T-helper 22 cell (primary cell): ENCODE measurements around the gene NAA40.
A peak's percentile ranks its signal among the peaks of the same experiment; 100 is the strongest.
"Not testable (repeated sequence)": the region's sequence is repeated elsewhere in the genome, so short reads cannot be mapped to it uniquely, and the experiment has no call there.

Experiments used
- DNase-seq: peaks from one replicate; pipeline ENCODE4 v3.0.0-alpha.2; 2020; ENCODE audit warnings: low read depth

NAA40 gene

GRCh38 chr11:63939397-63939891 lies 642 bp downstream of the NAA40 start:
- no peak for DNase-seq

- no peak for DNase-seq
Measured at GRCh38 chr11:63940786-63941185, 2.0 kb downstream of the NAA40 start.

- no peak for DNase-seq
Measured at GRCh38 chr11:63941901-63942300, 3.1 kb downstream of the NAA40 start.

GRCh38 chr11:63942803-63943202 lies 4.0 kb downstream of the NAA40 start:
- no peak for DNase-seq

GRCh38 chr11:63944987-63945386 lies 6.2 kb downstream of the NAA40 start:
- DNase-seq = no peak

GRCh38 chr11:63945477-63946163 lies 6.8 kb downstream of the NAA40 start:
- DNase-seq = no peak

GRCh38 chr11:63951779-63952536 lies 13.2 kb downstream of the NAA40 start:
- no peak for DNase-seq

- no peak for DNase-seq
Measured at GRCh38 chr11:63952570-63952969, 13.8 kb downstream of the NAA40 start.

GRCh38 chr11:63958008-63958407 lies 19.2 kb downstream of the NAA40 start:
- DNase-seq = no peak

GRCh38 chr11:63961608-63962412 lies 23.0 kb downstream of the NAA40 start:
- no peak for DNase-seq

- not testable (repeated sequence) for DNase-seq
Measured at GRCh38 chr11:63963895-63964294, 25.1 kb downstream of the NAA40 start.

- DNase-seq = no peak
Measured at GRCh38 chr11:63966444-63966843, 27.6 kb downstream of the NAA40 start.

GRCh38 chr11:63969461-63969860 lies 30.7 kb downstream of the NAA40 start:
- no peak for DNase-seq

- DNase-seq = no peak
Measured at GRCh38 chr11:63970902-63971301, 32.1 kb downstream of the NAA40 start.

GRCh38 chr11:63973912-63974258 lies 35.1 kb downstream of the NAA40 start:
- not testable (repeated sequence) for DNase-seq

GRCh38 chr11:63974259-63975143 lies 35.7 kb downstream of the NAA40 start, which contains the start of gene COX8A:
Gene COX8A (plus strand): TSS chr11:63974620. CDS start chr11:63974681, 61 bp downstream.
- DNase-seq = peak; percentile 95

GRCh38 chr11:63978551-63979239 lies 39.9 kb downstream of the NAA40 start:
- DNase-seq = no peak

- no peak for DNase-seq
Measured at GRCh38 chr11:63979426-63979825, 40.6 kb downstream of the NAA40 start.

- DNase-seq = peak; percentile 46
Measured at GRCh38 chr11:63985812-63986155, 47.0 kb downstream of the NAA40 start.

- DNase-seq = peak; percentile 81
Measured at GRCh38 chr11:63986156-63986931, 47.5 kb downstream of the NAA40 start, which contains the start of gene OTUB1. Gene OTUB1 (plus strand): TSS chr11:63986438. CDS start chr11:63986457, 19 bp downstream.
